K562 (cell line): Measurements from ENCODE around the gene CPLANE2. TPM values are rescaled to one million over a fixed set of nuclear protein-coding genes. Genes with fewer than 3 reads are reported as not detected.

ENCODE experiments used
- CBFA2T2 ChIP-seq: fragments of 450-650 bp; conservative IDR thresholded peaks from 2 replicates; pipeline ENCODE4 v1.6.1; 2017; ENCODE audit warnings: mild to moderate bottlenecking
- CEBPZ ChIP-seq: fragments of 150-350 bp; IDR thresholded peaks from 2 replicates; pipeline ENCODE4 v1.6.1; 2014; ENCODE audit warnings: low read depth, mild to moderate bottlenecking, low read length, borderline replicate concordance
- FOXP4 ChIP-seq: sonication (generic); formaldehyde crosslinking; IDR thresholded peaks from 2 replicates; pipeline ENCODE4 v1.8.0; 2022; ENCODE audit warnings: mild to moderate bottlenecking, missing genetic modification reagents, borderline replicate concordance
- GTF2B ChIP-seq: IDR thresholded peaks from 2 replicates; pipeline ENCODE4 v1.6.1; 2011; ENCODE audit not compliant: insufficient read length; ENCODE audit errors: extremely low read depth
- HBP1 ChIP-seq: fragments of 450-650 bp; formaldehyde crosslinking; IDR thresholded peaks from 2 replicates; pipeline ENCODE4 v1.4.0; 2022; ENCODE audit warnings: missing genetic modification characterization
- HDAC1 ChIP-seq, 2 experiments: fragments of 450-650 bp; IDR thresholded peaks; 2 replicates each; pipeline ENCODE4 v1.6.1; 2016 to 2017; ENCODE audit warnings: inconsistent platforms in 1 of 2, mild to moderate bottlenecking in 1 of 2, moderate library complexity in 1 of 2
- MCM3 ChIP-seq: fragments of 450-650 bp; IDR thresholded peaks from 2 replicates; pipeline ENCODE4 v1.6.1; 2016
- NFATC3 ChIP-seq: fragments of 450-650 bp; IDR thresholded peaks from 2 replicates; pipeline ENCODE4 v1.6.1; 2017; ENCODE audit warnings: mild to moderate bottlenecking
- PRDM10 ChIP-seq: fragments of 450-650 bp; IDR thresholded peaks from 2 replicates; pipeline ENCODE4 v1.6.1; 2018; ENCODE audit not compliant: partially characterized antibody
- SLC30A9 ChIP-seq: fragments of 250-450 bp; sonication (Bioruptor Pico); IDR thresholded peaks from 2 replicates; pipeline ENCODE4 v1.8.0; 2022; ENCODE audit warnings: mild to moderate bottlenecking, moderate library complexity
- SRF ChIP-seq, 2 experiments: fragments of 250-450, 450-650 bp in 1 of 2; sonication (Bioruptor Pico) in 1 of 2; sonication (generic) in 1 of 2; formaldehyde crosslinking; IDR thresholded peaks; 2 replicates each; pipeline versions ENCODE4 v1.5.0 to v1.5.1; 2020 to 2022; ENCODE audit warnings: mild to moderate bottlenecking in 1 of 2, missing genetic modification reagents in 1 of 2
- TEAD1 ChIP-seq, 2 experiments: fragments of 450-650 bp in 1 of 2; sonication (generic) in 1 of 2; formaldehyde crosslinking; IDR thresholded peaks; 2 replicates each; pipeline versions ENCODE4 v1.4.0 to v1.8.0; 2020 to 2022; ENCODE audit warnings: mild to moderate bottlenecking in 2 of 2, missing genetic modification reagents in 1 of 2
- ZBTB7A ChIP-seq: IDR thresholded peaks from 2 replicates; pipeline ENCODE4 v1.6.1; 2011; ENCODE audit warnings: low read depth, mild to moderate bottlenecking, low read length, moderate library complexity, borderline replicate concordance; ENCODE audit not compliant: control insufficient read depth
- ZNF124 ChIP-seq: sonication (generic); formaldehyde crosslinking; IDR thresholded peaks from 2 replicates; pipeline ENCODE4 v1.8.1; 2022; ENCODE audit warnings: missing genetic modification reagents
- ZNF408 ChIP-seq: fragments of 250-450 bp; sonication (Bioruptor Pico); IDR thresholded peaks from 2 replicates; pipeline ENCODE4 v1.4.0; 2020; ENCODE audit warnings: low read depth, mild to moderate bottlenecking, moderate library complexity
- polyA plus RNA-seq, 8 experiments: library from polyadenylated mRNA; depleted of rRNA in 4 of 8; stranded (reverse) in 5 of 8; unstranded in 3 of 8; fragments of >200 nt; fragmentation: Nextera tagmentation in 2 of 8; fragmentation: Illumina TruSeq in 1 of 8; extraction: Ambion mirVana in 2 of 8; extraction: Trizol in 1 of 8; gene quantifications; 2 replicates each; pipeline versions ENCODE4 v1.2.1 to v1.2.3, GENCODE V29; 2011 to 2014; ENCODE audit warnings: inconsistent platforms in 1 of 8, missing spikeins in 1 of 8
- total RNA-seq, 7 experiments: library from RNA; depleted of rRNA in 6 of 7; stranded (reverse); fragments of >200 nt in 6 of 7; fragmentation: Illumina TruSeq in 2 of 7; extraction: Trizol in 2 of 7; gene quantifications; 2 replicates each; pipeline versions ENCODE4 v1.2.1 to v1.2.3, GENCODE V29; 2011 to 2021; ENCODE audit warnings: low replicate concordance in 1 of 7

Gene CPLANE2
- total and polyA plus RNA-seq, 9 of the 15 experiments (the other 6 are each of a cell fraction or from before 2014, with no cell fraction given), result 0.17 to 20.9 (median 8.1) TPM

GRCh38 chr1:16266411-16267118 is 29.6 kb upstream of the CPLANE2 start (continued):
- peak in 1 of 2 experiments; percentile 87; a peak in 2 of 4 replicates for TF ChIP-seq TEAD1 (CRISPR knock-in tag; IDR thresholded peaks at IDR 0.05)
- peak; percentile 74 for TF ChIP-seq PRDM10
- no peak for TF ChIP-seq MCM3
- peak; percentile 97 for TF ChIP-seq CBFA2T2
- TF ChIP-seq ZBTB7A, result no peak
- TF ChIP-seq HBP1 (CRISPR knock-in tag), result peak; percentile 88
- no peak for TF ChIP-seq GTF2B
- TF ChIP-seq SLC30A9 (CRISPR knock-in tag), result no peak
- TF ChIP-seq CEBPZ, result no peak
- peak; percentile 86 for TF ChIP-seq FOXP4 (CRISPR knock-in tag)
- TF ChIP-seq NFATC3, result peak; percentile 67; the same call in 1 of the 2 replicates
- TF ChIP-seq SRF (CRISPR knock-in tag; IDR thresholded peaks at IDR 0.05), result peak in 1 of 2 experiments; percentile 33; a peak in 1 of 4 replicates
- no peak for TF ChIP-seq ZNF408 (CRISPR knock-in tag)
- TF ChIP-seq HDAC1 (IDR thresholded peaks at IDR 0.05), result peak; percentile 86 to 100; a peak in 3 of 4 replicates
- TF ChIP-seq ZNF124, result no peak
